NCI-H128 (cell line): ENCODE measurements around the gene ELFN1.
"Not testable (repeated sequence)": the region's sequence is repeated elsewhere in the genome, so short reads cannot be mapped to it uniquely, and the experiment has no call there.

Experiments
- DNase-seq: peaks from one replicate; lab custom pipeline; 2025; ENCODE audit not compliant: unreplicated experiment; lab: John Stamatoyannopoulos, UW

The ELFN1 gene

DNA sequence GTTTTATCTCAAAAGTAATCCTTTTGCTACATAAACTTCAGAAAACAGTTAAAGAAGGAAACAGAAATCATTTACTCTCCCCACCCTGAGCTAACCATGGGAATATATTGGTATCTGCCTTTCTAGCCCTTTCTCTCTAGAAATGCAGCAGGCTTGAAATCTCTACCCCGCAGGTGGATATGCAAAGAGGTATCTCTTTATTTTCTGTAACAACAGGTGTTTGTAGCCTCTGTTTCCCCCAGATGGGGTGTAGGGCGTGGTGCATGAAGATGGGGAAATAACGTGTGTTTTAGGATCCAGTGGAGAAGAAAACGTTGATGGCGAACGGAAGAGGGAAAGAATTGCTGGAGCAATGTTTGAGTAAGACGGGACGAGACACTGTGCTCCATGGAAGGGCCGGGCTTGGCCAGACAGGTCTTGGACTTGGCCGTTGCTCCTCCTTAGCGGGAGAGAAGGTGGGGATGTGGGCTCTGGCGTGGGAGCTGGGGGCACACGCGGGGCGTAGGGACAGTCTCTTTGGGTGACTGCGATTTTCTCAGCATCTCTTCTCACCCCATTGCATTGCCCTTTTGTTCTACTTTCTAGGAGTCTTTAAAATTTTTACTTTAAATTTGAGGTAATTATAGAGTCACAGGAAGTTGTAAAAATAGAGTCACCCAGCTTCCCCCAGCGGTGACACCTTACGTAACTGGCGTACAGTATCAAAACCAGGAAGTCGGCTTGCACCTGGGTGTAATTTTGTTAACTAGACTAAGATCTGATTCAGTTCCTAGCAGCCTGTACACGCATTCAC is 82.9 kb downstream of the ELFN1 start:
- DNase-seq: no peak

DNA sequence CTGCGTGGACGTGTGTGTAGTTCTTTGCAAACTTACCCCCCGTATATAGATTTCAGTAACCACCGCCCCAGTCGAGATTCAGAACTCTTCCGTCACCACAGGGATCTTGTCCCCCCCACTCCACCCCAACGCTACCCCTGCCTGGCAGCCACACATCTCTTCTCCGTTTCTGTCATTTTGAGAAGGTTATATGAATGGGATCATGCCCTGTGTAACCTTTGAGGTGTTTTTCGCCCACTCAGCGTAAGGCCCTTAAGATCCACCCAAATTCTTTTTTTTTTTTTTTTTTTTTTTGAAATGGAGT is 83.4 kb downstream of the ELFN1 start:
- no peak for DNase-seq

DNA sequence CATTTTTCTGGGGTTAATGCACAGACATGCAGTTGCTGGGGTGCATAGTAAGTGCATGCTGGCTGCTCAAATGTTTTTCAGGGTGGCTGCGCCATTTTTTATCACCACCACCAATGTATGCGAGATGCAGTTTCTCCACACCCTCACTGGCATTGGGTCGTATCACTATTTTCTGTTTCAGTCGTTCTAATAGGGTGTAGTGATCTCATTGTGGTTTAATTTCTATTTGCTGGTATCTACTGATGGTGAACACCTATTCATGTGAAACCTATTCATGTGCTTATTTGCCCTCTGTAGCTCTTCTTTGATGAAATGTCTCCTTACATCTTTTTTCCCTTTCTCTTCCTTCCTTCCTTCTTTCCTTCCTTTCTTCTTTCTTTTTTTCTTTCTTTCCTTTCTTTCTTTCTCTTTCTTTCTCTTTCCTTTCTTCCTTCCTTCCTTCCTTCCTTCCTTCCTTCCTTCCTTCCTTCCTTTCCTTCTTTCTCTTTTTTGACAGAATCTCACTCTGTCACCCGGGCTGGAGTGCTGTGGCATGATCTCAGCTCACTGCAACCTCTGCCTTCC is 84.3 kb downstream of the ELFN1 start:
- DNase-seq: no peak

DNA sequence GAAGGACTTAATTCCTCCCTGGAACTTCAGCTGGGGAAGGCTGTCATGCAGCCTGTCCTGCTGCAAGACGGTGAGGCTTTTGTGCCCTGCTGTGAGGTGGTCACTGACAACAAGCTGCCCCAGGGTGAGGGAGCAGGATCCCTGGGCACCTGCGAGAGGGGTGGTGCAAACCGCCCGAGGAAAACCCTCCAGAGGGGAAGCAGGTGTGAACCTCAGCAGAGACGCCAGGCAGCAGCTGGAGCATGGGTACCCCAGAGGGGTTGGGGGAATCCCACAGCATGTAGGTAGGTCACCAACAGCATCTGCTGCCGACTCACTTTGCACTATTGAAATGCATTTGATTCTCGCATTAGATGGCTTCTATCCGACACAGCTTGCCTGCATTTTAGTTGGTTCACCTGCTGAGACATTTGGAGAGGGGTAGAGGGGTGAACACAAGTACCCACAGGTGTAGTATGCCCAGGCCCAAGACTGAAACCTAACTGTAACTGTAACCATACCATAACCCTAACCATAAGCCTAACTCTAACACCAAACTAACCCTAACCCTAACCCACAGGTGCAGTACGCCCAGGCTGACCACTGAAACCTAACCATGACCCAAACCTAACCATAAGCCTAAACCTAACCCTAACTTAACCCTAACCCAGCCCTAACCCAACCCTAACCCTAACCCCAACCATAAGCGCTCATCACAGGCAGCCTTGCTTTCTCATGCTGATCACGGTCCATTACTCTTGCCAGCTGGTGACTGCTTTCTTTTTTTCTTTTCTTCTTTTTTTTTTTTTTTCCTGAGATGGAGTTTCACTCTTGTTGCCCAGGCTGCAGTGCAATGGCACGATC is 85.9 kb downstream of the ELFN1 start:
- DNase-seq: no peak

DNA sequence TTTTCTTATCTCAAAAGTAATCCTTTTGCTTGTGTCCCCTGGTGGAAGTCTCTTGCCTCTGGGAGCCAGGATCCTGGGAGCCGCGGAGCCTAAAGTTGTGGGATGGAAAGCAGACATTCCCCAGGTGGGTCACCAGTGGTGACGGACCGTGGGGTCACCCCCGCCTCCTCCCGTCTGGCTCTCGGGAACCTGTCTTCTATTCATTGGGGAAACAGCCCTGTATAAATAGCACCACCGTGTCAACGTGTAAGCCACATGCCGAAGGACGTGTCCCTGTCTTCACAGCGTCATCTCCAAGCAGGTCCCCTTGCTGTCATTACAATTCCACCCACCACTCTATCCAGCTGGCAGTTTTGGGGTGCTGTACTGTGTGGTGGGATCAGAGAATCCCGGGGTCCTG is 87.5 kb downstream of the ELFN1 start:
- DNase-seq: no peak

DNA sequence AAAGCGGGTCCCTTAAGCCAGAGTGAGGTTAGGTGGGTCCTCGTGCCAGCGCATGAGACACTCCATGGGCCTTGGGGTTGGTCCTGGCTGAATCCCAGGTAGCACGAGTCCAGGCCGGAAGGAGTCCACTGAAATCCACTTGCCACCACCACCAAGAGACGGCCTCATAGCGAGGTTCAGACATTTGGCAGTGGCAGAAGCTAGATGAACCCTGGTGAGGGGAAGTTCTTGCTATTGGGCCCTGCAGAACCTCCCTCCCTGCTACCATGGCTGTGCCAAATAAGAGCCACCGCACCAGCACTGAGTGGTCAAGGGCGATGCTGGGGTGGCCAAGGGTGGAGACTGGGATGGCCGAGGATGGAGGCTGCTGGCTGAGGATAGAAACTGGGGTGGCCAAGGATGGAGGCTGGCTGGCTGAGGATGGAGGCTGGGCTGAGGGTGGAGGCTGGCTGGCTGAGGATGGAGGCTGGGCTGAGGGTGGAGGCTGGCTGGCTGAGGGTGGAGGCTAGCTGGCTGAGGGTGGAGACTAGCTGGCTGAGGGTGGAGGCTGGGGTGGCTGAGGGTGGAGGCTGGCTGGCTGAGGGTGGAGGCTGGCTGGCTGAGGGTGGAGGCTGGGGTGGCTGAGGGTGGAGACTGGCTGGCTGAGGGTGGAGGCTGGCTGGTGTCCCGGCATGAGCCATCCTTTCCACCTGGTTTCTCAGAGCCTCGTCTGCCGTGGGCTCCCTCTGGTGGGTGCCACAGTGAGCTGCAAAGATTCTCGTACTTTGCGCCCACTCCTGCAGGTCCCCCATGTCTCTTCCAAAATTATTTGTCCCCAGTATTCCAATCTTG is 88.2 kb downstream of the ELFN1 start:
- DNase-seq: peak; percentile 16

DNA sequence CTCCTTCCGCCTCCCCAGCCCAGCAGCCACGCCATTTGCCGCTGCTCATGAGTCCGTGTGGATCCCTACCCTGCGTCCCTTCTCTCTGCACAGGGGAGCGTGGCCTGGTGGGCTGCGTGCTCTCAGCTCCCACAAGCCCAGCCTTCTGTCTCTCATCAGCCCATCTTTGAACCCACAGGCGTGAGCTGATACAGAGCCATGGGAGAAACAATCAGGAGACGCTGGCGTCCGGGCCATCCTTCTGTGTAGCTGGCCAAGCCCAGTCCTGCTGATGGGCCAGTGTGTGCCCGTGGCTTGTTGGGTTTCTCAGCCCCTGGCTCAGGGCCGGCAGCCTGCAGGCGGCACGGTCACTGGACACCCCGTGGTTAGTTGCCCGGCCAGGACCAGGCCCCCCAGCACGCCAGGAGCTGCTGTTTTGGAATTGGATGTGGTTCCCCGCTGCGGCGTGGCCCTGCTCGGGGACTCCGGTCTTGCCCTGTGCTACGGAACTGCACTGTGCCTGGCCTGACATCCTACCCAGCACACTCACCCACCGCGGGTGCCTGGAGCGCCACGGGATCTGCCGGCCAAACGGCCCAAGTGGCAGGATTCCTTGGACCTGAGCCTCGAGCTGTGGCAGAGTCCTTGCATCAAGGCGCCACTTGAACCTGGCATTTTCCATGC is 88.9 kb downstream of the ELFN1 start:
- DNase-seq: no peak

DNA sequence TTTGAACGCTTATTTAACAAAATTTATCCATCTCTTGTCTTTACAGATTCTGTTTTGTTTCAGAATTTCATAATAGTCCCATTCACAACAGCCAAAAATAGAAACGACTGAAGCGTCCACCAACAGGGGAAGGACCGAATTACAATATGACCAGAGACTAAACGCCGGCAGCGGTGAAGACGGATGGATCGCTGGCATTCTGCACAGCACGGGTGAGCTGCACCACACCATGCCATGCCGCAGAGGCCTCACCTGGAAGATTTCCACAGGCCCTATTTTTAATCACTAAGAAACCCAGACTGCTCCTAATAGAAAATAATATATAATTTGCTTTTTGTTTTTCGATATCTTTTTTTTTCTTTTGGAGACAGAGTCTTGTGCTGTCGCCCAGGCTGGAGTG is 91.0 kb downstream of the ELFN1 start:
- no peak for DNase-seq

DNA sequence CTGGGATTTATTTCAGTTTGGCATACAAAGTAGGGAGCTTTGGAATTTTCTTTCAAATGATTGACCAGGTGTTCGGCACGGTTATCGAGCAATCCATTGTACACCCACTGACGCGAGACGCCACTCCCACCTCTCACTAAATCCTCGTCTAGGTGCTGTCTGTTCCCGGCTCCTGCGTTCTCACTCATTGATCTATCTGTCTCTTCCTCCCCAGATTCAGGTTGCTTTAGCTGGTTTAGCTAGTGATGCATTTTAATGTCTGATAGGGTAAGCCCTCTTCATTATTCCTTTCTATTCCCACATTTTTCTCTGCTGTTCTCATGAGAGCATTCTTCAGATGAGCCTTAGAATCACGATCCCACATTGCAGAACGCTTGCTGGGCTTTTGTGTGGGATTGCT is 91.7 kb downstream of the ELFN1 start:
- no peak for DNase-seq

DNA sequence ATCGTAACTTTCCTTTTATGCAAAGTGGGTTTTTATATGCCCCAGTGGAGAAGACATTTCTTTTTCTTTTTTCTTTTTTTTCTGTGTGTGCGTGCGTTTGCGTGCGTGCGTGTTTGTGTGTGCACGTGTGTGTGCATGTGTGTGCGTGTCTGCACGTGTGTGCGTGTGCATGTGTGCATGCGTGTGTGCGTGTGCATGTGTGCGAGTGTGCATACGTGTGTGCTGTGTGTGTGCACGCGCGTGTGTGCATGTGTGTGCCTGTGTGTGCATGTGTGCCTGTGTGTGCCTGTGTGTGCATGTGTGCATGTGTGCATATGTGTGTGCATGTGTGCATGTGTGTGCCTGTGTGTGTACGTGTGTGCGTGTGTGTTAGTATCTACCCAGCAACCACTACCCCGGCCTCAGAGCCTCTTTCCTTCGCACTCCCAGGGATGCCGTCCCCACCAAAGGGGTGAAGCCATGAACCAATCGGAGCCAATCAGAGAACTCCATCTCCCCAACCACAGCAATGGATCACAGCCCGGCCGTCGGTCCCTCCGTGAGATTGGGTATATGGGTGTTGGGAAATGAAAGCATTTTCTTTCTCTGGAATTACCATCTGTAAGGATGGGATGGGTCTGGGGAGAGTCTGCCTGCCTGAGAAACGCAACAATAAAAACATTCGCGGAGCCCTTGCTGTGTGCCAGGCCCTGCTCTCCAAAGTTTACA is 92.3 kb downstream of the ELFN1 start:
- no peak for DNase-seq

DNA sequence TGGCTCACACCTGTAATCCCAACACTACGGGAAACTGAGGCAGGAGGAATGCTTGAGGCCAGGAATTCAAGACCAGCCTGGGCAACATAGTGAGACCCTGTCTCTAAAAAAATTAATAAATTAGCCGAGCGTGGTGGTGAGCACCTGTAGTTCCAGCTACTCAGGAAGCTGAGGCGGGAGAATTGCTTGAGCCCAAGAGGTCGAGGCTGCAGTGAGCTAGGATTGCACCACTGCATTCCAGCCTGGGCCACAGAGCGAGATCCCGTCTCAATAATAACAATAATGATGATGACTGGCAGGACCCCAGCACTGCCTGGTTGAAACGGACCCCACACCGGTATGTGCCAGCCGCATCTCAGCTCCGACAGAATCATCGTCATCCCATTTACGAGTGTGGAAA is 93.0 kb downstream of the ELFN1 start:
- DNase-seq: no peak

DNA sequence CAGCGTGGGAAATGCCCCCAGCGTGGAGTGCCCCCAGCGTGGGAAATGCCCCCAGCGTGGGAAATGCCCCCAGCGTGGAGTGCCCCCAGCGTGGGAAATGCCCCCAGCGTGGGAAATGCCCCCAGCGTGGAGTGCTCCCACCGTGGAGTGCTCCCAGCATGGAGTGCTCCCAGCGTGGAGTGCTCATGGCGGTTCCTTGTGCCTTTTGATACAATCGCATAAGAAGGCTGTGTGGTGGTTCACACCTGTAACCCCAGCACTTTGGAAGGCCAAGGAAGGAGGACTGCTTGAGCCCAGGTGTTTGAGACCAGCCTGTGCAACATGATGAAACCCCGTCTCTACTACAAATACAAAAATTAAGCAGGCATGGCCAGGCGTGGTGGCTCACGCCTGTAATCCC is 93.8 kb downstream of the ELFN1 start:
- not testable (repeated sequence) for DNase-seq

DNA sequence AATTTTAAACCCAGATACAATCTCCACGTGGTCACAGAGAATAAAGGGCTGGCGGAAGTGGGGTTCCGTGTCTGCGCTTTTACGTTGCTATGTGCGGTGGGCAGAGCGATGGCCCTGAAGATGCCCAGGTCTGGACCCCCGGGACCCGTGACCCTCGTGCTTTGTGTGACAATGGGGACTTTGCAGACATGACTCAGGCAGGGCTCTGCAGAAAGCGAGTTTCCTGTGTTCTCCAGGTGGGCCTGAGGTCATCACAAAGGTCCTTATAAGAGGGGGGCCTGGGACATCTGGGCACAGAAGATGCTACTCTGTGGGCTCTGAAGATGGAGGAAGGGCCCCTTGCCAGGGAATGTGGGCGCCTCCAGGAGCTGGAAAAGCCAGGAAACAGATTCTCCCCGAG is 95.3 kb downstream of the ELFN1 start:
- DNase-seq: no peak

DNA sequence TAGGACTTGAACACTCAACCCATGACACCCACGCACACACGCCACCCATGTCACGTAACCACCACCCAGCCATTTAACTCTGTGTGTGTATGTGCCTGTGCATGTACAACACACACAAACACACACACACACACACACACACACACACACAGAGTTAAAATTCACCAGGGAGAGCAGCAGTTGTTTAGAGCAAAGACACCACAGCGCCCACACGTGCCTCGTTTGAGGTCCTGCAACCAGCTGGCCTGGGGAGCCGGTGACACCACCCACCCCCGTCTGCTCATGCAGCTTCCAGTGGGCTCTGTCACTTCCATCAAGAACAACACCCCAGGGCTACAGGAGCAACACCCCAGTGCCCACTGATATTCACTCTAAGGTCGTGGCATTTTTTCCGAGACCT is 97.4 kb downstream of the ELFN1 start:
- no peak for DNase-seq

DNA sequence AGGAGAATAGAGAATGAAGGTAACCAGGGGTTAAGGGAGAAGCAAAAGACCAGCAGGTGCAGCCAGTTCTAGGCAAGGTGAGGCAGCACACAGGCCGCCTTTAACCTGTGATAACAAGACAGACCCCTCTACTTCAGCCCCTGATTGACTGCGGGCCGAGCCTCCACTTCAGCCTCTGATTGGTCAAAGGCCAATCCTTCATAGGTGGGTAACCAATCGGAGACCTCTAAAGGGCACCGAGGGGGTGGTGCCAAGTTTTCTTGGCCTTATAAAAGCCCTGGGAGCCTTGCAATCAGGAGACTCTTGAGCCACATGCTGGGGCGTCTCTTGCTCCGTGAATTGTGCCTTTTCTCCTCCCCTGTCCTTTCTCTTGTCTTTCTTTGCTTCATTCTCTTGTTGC is 98.8 kb downstream of the ELFN1 start:
- no peak for DNase-seq

DNA sequence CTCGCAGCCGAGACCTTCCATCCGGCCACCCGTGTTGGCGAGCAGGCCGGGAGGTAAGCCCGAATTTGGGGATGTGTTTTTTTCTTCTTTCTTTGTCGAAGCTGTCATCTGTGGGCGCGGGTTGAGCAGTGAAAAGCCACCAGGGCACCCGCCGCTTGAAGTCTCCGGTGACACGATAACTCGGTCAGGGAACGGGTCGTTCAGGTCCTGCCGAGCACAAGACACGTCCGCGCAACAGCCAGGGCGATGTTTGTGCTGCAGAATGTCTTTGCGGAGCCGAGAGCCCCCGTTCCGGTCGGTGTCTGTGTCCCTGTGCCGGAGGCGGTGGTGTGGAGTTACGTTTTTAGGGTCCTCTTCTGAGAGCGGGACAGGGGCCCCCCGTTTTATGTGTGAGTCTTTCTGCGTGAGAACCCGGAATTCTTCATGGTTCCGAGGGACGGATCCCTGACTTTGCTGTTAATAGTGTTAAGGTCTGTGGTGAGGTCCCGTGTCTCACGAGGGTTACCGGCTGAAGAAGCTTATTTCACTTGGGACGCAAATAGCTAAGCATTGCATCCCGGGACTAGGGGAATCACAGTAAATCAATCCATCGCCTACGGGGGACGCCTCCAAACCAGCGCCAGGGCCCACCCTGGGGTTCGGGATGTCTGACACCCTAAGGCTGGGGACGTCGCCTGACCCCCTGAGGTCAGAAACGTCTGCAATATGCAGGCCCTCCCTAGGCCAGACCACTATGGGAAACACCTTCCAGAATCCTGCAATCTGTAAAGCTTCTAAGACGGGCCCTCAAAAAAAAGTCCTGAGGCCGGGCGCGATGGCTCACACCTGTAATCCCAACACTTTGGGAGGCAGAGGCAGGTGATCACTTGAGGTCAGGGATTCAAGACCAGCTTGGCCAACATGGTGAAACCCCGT is 99.5 kb downstream of the ELFN1 start:
- no peak for DNase-seq

DNA sequence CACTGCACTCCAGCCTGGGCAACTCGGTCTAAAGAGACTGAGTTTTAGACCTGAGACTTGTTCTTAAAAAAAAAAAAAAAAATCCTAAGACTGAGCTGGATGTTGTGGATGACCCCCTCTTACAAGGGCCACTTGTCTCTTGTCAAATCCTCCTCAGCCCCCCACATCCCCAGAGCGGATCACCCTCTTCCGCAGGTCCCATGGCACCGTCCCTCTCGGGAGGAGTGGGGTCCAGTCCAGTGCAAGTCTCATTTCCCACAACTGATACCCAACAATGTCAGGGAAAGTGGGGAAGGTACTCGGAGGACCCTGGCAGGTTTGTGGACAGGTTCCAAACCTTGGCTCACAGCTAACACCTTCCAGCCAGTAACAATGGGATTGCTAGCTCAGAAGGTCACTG is 100.3 kb downstream of the ELFN1 start:
- no peak for DNase-seq

DNA sequence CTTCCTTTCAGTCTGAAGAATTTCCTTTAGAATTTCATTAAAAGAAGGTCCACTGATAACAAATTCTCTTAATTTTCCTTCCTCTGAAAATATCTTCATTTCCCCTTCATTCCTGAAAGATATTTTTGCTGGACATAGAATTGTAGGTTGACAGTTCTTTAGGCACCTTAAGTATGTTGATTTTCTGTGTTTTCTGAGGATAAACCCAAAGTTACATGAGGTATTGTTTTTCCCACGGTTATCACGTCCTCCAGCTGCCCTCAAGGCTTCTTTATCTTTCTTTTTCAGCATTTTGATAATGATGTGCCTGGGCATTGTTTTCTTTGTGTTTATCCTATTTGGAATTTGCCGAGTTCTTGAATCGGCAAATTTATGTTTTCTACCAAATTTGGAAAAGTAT is 105.3 kb downstream of the ELFN1 start:
- DNase-seq: no peak

DNA sequence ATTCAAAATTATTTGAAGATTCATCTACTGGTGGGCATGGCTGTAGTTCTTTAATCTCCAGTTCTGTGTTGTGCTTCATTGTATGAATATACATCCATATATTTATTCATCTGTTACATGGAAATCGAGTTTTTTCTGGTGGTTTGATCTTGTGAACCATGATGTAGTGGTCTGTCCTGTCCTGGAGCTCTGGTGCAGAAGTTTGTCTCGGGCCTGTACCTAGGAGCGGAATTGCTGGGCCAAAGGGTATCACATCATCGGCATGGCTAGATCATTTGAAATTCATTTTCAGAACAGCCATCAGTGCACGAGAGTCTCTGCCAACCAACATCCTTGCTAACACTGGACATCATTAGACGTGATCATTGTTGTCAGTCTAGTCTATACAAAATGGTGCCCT is 107.0 kb downstream of the ELFN1 start:
- DNase-seq: no peak
